ENCODE results near the gene HNRNPF. TPM values are rescaled to one million over a fixed set of nuclear protein-coding genes. Genes with fewer than 3 reads are reported as not detected.
A peak's percentile ranks its signal among the peaks of the same experiment; 100 is the strongest.

HNRNPF gene
- total and polyA plus RNA-seq, 8 donors: 26.5 to 103 (median 72.1) TPM

- intact Hi-C loops (cut with DNase I): loop anchor here in 1 of 3 donors (5.0 kb wide), 1 partner anchor 53 kb away; no protein-coding TSS in a partner anchor
- DNase-seq (peak in 3 of 6 donors; percentile 15 to 32 (median 21)), FAIRE-seq (no peak), ATAC-seq (peak in 3 of 4 donors; percentile 35 to 57 (median 46))
- H3K27ac ChIP-seq: no peak overlapping the region
- no peaks in the 10 kb centered on the region for H3K9me3 ChIP-seq
- H3K27me3 ChIP-seq: no peaks in the 10 kb centered on the region
- no peaks in the 10 kb centered on the region for H3K4me1 ChIP-seq
- H3K4me3 ChIP-seq: no peak overlapping the region
- TF ChIP-seq, protein P1, sequence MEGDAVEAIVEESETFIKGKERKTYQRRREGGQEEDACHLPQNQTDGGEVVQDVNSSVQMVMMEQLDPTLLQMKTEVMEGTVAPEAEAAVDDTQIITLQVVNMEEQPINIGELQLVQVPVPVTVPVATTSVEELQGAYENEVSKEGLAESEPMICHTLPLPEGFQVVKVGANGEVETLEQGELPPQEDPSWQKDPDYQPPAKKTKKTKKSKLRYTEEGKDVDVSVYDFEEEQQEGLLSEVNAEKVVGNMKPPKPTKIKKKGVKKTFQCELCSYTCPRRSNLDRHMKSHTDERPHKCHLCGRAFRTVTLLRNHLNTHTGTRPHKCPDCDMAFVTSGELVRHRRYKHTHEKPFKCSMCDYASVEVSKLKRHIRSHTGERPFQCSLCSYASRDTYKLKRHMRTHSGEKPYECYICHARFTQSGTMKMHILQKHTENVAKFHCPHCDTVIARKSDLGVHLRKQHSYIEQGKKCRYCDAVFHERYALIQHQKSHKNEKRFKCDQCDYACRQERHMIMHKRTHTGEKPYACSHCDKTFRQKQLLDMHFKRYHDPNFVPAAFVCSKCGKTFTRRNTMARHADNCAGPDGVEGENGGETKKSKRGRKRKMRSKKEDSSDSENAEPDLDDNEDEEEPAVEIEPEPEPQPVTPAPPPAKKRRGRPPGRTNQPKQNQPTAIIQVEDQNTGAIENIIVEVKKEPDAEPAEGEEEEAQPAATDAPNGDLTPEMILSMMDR (IDR thresholded peaks at IDR 0.05): no peak
- 11 to 16% methylated on average over 7 of the region's 7 CpGs for WGBS, 2 donors
- H3K36me3 ChIP-seq: no peaks in the 10 kb centered on the region
These were observed 58.8 kb downstream of the HNRNPF start for GRCh38 chr10:43350156-43350555.

- H3K4me3 ChIP-seq: no peak overlapping the region
- H3K36me3 ChIP-seq: no peaks in the 10 kb centered on the region
- H3K4me1 ChIP-seq: no peaks in the 10 kb centered on the region
- FAIRE-seq: peak; percentile 34
- ATAC-seq: peak; percentile 96 to 99 (median 98)
- 52 to 54% methylated on average over 13 of the region's 13 CpGs for WGBS, 2 donors
- intact Hi-C loops (cut with DNase I): no loop called here
- no peaks in the 10 kb centered on the region for H3K9me3 ChIP-seq
- DNase-seq: peak; percentile 72 to 90 (median 82)
- TF ChIP-seq, protein P1 (IDR thresholded peaks at IDR 0.05): peak; percentile 68 to 90 (median 76)
- no peaks in the 10 kb centered on the region for H3K27me3 ChIP-seq
- no peak overlapping the region for H3K27ac ChIP-seq
These were observed 60.3 kb downstream of the HNRNPF start for GRCh38 chr10:43348511-43349312.

GRCh38 chr10:43347997-43348396, 61.0 kb downstream of the HNRNPF start:
- ATAC-seq (no peak), DNase-seq (peak in 1 of 6 donors; percentile 5), FAIRE-seq (no peak)
- Histone ChIP-seq H3K27ac (no peak overlapping the region), H3K9me3 (no peaks in the 10 kb centered on the region), H3K36me3 (no peaks in the 10 kb centered on the region), H3K27me3 (no peaks in the 10 kb centered on the region), H3K4me3 (no peak overlapping the region), H3K4me1 (no peaks in the 10 kb centered on the region)
- 81 to 91% methylated on average over 4 of the region's 4 CpGs for WGBS, 2 donors
- TF ChIP-seq, protein P1 (IDR thresholded peaks at IDR 0.05): no peak
- intact Hi-C loops (cut with DNase I): no loop called here

DNA sequence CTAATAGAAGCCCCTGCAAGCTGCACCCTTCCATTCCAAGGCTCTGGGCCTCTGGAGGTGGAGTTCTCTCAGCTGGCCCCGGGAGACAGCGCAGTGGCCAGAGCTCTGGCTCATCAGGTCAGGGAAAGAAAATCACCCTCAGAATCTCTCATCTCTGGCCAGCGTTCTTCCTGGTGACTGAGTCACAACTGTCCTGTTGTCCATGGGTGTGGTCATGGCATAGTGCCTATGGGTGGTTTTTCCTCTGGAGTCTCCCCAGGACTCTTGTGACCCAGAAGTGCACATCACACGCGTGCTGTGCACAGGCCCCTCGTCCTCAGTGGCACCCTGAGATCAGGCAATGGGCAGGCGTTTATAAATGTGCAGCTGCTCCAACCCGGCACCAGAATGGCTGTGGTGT, 64.9 kb downstream of the HNRNPF start:
- WGBS, 2 donors: 72 to 76% methylated on average over 8 of the region's 8 CpGs
- DNase-seq (peak in 1 of 6 donors; percentile 12), FAIRE-seq (no peak), ATAC-seq (no peak)
- H3K9me3 ChIP-seq: no peaks in the 10 kb centered on the region
- TF ChIP-seq, protein P1 (IDR thresholded peaks at IDR 0.05): no peak
- no peaks in the 10 kb centered on the region for H3K4me1 ChIP-seq
- intact Hi-C loops (cut with DNase I): no loop called here
- H3K27ac ChIP-seq: no peak overlapping the region
- no peaks in the 10 kb centered on the region for H3K36me3 ChIP-seq
- H3K27me3 ChIP-seq: no peaks in the 10 kb centered on the region
- H3K4me3 ChIP-seq: no peak overlapping the region

- H3K4me3 ChIP-seq: no peak overlapping the region
- no peaks in the 10 kb centered on the region for H3K27me3 ChIP-seq
- ATAC-seq (no peak), FAIRE-seq (no peak), DNase-seq (no peak)
- intact Hi-C loops (cut with DNase I): no loop called here
- H3K9me3 ChIP-seq: no peaks in the 10 kb centered on the region
- TF ChIP-seq, protein P1 (IDR thresholded peaks at IDR 0.05): no peak
- no peak overlapping the region for H3K27ac ChIP-seq
- H3K36me3 ChIP-seq: no peaks in the 10 kb centered on the region
- no peaks in the 10 kb centered on the region for H3K4me1 ChIP-seq
- WGBS, 2 donors: 87 to 91% methylated on average over 15 of the region's 15 CpGs
These were observed 65.9 kb downstream of the HNRNPF start for GRCh38 chr10:43343126-43343525.
